Neural crest cell (in vitro differentiated cells): ENCODE measurements around the gene RABL3. TPM values are rescaled to one million over a fixed set of nuclear protein-coding genes. Genes with fewer than 3 reads are reported as not detected.

ENCODE experiments used
- DNase-seq: peaks from one replicate; pipeline ENCODE4 v3.0.0; 2021; ENCODE audit warnings: low read depth, mixed read lengths, low spot score
- H3K27ac Mint-ChIP-seq: one replicate; pipeline ENCODE4 v1.8.0; 2021; ENCODE audit warnings: mild to moderate bottlenecking, mixed read lengths; ENCODE audit not compliant: unreplicated experiment
- H3K27me3 Mint-ChIP-seq: 2 replicates; pipeline ENCODE4 v1.8.0; 2021; ENCODE audit warnings: low read depth, mild to moderate bottlenecking, mixed read lengths
- H3K36me3 Mint-ChIP-seq: 2 replicates; pipeline ENCODE4 v1.8.0; 2021; ENCODE audit warnings: low read depth, mild to moderate bottlenecking, mixed read lengths
- H3K4me1 Mint-ChIP-seq: 2 replicates; pipeline ENCODE4 v1.8.0; 2021; ENCODE audit warnings: mixed read lengths
- H3K4me3 Mint-ChIP-seq: one replicate; pipeline ENCODE4 v1.8.0; 2021; ENCODE audit warnings: mild to moderate bottlenecking, mixed read lengths
- H3K9me3 Mint-ChIP-seq: 2 replicates; pipeline ENCODE4 v1.8.0; 2021; ENCODE audit warnings: mixed read lengths
- CTCF ChIP-seq: fragments of 200-600 bp; sonication (generic); conservative IDR thresholded peaks from 2 replicates; pipeline ENCODE4 v1.5.0; 2021; ENCODE audit warnings: antibody characterized with exemption, mild to moderate bottlenecking
- total RNA-seq: library from RNA; stranded (reverse); gene quantifications from 2 replicates; pipeline ENCODE4 v1.2.1, GENCODE V29; 2021

Gene RABL3
- total RNA-seq, 1 donor from 2014 or later: 16.5 TPM

- Mint-ChIP-seq H3K27me3 (no peaks in the 10 kb centered on the region), H3K9me3 (peaks cover 3% of the 10 kb centered on the region), H3K4me1 (no peaks in the 10 kb centered on the region), H3K36me3 (no peaks in the 10 kb centered on the region), H3K4me3 (no peak overlapping the region), H3K27ac (no peak overlapping the region)
- no peak for DNase-seq
- no peak for TF ChIP-seq CTCF
Observed at GRCh38 chr3:120650311-120650710, 92.0 kb downstream of the RABL3 start.

- Mint-ChIP-seq H3K36me3 (no peaks in the 10 kb centered on the region), H3K27me3 (no peaks in the 10 kb centered on the region), H3K4me3 (no peak overlapping the region), H3K4me1 (no peaks in the 10 kb centered on the region), H3K9me3 (peaks cover 3% of the 10 kb centered on the region), H3K27ac (no peak overlapping the region)
- DNase-seq: no peak
- no peak for TF ChIP-seq CTCF
Observed at GRCh38 chr3:120649830-120650233, 92.5 kb downstream of the RABL3 start.

GRCh38 chr3:120648290-120648689 lies 94.0 kb downstream of the RABL3 start:
- H3K9me3 Mint-ChIP-seq: peaks cover 3% of the 10 kb centered on the region
- DNase-seq: no peak
- TF ChIP-seq CTCF: no peak
- H3K27me3 Mint-ChIP-seq: no peaks in the 10 kb centered on the region
- no peaks in the 10 kb centered on the region for H3K4me1 Mint-ChIP-seq
- H3K36me3 Mint-ChIP-seq: no peaks in the 10 kb centered on the region
- H3K27ac Mint-ChIP-seq: no peak overlapping the region
- H3K4me3 Mint-ChIP-seq: no peak overlapping the region

- H3K4me3 Mint-ChIP-seq: no peak overlapping the region
- H3K4me1 Mint-ChIP-seq: no peaks in the 10 kb centered on the region
- no peaks in the 10 kb centered on the region for H3K27me3 Mint-ChIP-seq
- peaks cover 3% of the 10 kb centered on the region for H3K9me3 Mint-ChIP-seq
- H3K36me3 Mint-ChIP-seq: no peaks in the 10 kb centered on the region
- H3K27ac Mint-ChIP-seq: no peak overlapping the region
- no peak for TF ChIP-seq CTCF
- DNase-seq: no peak
Observed at GRCh38 chr3:120646771-120647432, 95.4 kb downstream of the RABL3 start.

GRCh38 chr3:120645083-120645845 lies 97.1 kb downstream of the RABL3 start:
- TF ChIP-seq CTCF: no peak
- H3K36me3 Mint-ChIP-seq: no peaks in the 10 kb centered on the region
- H3K4me1 Mint-ChIP-seq: no peaks in the 10 kb centered on the region
- H3K4me3 Mint-ChIP-seq: no peak overlapping the region
- no peaks in the 10 kb centered on the region for H3K27me3 Mint-ChIP-seq
- peaks cover 3% of the 10 kb centered on the region for H3K9me3 Mint-ChIP-seq
- no peak for DNase-seq
- no peak overlapping the region for H3K27ac Mint-ChIP-seq
